Peyer's patch (tissue), 4 donors: ENCODE results near the gene ASCC2.

Source experiments
- POLR2A ChIP-seq, 2 donors: fragments of 450-650 bp; IDR thresholded peaks; one replicate each; pipeline ENCODE4 v1.5.1; 2017; ENCODE audit warnings: antibody characterized with exemption in 2 of 2, mild to moderate bottlenecking in 2 of 2, moderate library complexity in 2 of 2
- TF ChIP-seq, protein P1 (sequence below), 6 experiments: fragments of 450-650 bp in 4 of 6; fragments of 200-600 bp in 2 of 6; sonication (generic) in 1 of 6; IDR thresholded peaks; one replicate each; pipeline ENCODE4 v1.5.1; 2017 to 2019; ENCODE audit warnings: antibody characterized with exemption in 6 of 6, mild to moderate bottlenecking in 3 of 6, moderate library complexity in 1 of 6

DNA sequence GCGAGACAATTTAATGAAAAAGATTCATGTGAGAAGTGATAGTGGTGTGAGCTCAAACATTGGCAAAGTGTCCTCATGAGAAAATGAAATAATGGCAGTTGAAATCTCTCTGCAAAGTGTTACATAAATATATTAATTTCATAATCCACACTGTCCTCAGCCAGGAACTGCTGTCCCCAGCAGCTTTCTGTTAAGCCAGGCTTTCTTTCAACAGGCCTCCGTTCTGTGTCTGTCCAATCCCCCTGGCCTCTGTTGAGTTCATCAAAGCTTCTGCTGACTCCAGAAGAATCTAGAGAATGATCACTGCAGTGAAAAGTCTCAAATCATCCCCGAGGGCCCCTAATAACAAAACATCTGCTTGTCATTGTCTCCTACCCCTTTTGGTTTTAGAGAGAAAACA is 10.0 kb upstream of the ASCC2 start:
- TF ChIP-seq POLR2A (IDR thresholded peaks at IDR 0.05), result no peak
- TF ChIP-seq, protein P1, sequence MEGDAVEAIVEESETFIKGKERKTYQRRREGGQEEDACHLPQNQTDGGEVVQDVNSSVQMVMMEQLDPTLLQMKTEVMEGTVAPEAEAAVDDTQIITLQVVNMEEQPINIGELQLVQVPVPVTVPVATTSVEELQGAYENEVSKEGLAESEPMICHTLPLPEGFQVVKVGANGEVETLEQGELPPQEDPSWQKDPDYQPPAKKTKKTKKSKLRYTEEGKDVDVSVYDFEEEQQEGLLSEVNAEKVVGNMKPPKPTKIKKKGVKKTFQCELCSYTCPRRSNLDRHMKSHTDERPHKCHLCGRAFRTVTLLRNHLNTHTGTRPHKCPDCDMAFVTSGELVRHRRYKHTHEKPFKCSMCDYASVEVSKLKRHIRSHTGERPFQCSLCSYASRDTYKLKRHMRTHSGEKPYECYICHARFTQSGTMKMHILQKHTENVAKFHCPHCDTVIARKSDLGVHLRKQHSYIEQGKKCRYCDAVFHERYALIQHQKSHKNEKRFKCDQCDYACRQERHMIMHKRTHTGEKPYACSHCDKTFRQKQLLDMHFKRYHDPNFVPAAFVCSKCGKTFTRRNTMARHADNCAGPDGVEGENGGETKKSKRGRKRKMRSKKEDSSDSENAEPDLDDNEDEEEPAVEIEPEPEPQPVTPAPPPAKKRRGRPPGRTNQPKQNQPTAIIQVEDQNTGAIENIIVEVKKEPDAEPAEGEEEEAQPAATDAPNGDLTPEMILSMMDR (IDR thresholded peaks at IDR 0.05), result no peak
